Activated naive CD8-positive, alpha-beta T cell treated with anti-CD3 and anti-CD28 coated beads for 36 hours (primary cell): Measurements from ENCODE around the gene FAM193A. TPM values are rescaled to one million over a fixed set of nuclear protein-coding genes. Genes with fewer than 3 reads are reported as not detected.
A peak's percentile ranks its signal among the peaks of the same experiment; 100 is the strongest.
"Not testable (repeated sequence)": the region's sequence is repeated elsewhere in the genome, so short reads cannot be mapped to it uniquely, and the experiment has no call there.

Experiments used
- DNase-seq: peaks from one replicate; pipeline ENCODE4 v3.0.0; 2021
- H3K27ac Mint-ChIP-seq: one replicate; pipeline ENCODE4 v1.8.0; 2022; ENCODE audit warnings: mild to moderate bottlenecking, moderate library complexity, mixed read lengths
- H3K27me3 Mint-ChIP-seq: one replicate; pipeline ENCODE4 v1.8.0; 2022; ENCODE audit warnings: mild to moderate bottlenecking, mixed read lengths
- H3K36me3 Mint-ChIP-seq: one replicate; pipeline ENCODE4 v1.8.0; 2021; ENCODE audit warnings: mild to moderate bottlenecking, mixed read lengths
- H3K4me1 Mint-ChIP-seq: one replicate; pipeline ENCODE4 v1.8.0; 2021; ENCODE audit warnings: mixed read lengths
- H3K4me3 Mint-ChIP-seq: one replicate; pipeline ENCODE4 v1.8.0; 2022; ENCODE audit warnings: mild to moderate bottlenecking, moderate library complexity, mixed read lengths
- H3K9me3 Mint-ChIP-seq: one replicate; pipeline ENCODE4 v1.8.0; 2022; ENCODE audit warnings: mixed read lengths
- total RNA-seq, 2 experiments: library from RNA; stranded (reverse); gene quantifications; one replicate each; pipeline ENCODE4 v1.2.3, GENCODE V29; 2021

Gene FAM193A
- total RNA-seq, 2 experiments from 2014 or later, result 18.9 TPM

GRCh38 chr4:2767046-2767704 lies 230.7 kb downstream of the FAM193A start:
- H3K36me3 Mint-ChIP-seq, result no peaks in the 10 kb centered on the region
- no peak for DNase-seq

GRCh38 chr4:2767705-2768074 lies 231.2 kb downstream of the FAM193A start:
- H3K9me3 Mint-ChIP-seq, result no peaks in the 10 kb centered on the region
- no peak overlapping the region for H3K27ac Mint-ChIP-seq
- no peak overlapping the region for H3K4me3 Mint-ChIP-seq
- no peaks in the 10 kb centered on the region for H3K27me3 Mint-ChIP-seq
- no peaks in the 10 kb centered on the region for H3K36me3 Mint-ChIP-seq
- H3K4me1 Mint-ChIP-seq, result peaks cover 24% of the 10 kb centered on the region
- DNase-seq, result no peak

More at GRCh38 chr4:2767046-2767704, 230.7 kb downstream of the FAM193A start:
- Mint-ChIP-seq H3K27me3 (no peaks in the 10 kb centered on the region), H3K4me1 (peaks cover 24% of the 10 kb centered on the region), H3K27ac (no peak overlapping the region), H3K4me3 (no peak overlapping the region), H3K9me3 (no peaks in the 10 kb centered on the region)

GRCh38 chr4:2768124-2768523 lies 231.7 kb downstream of the FAM193A start:
- H3K4me3 Mint-ChIP-seq, result no peak overlapping the region

GRCh38 chr4:2768921-2769336 lies 232.5 kb downstream of the FAM193A start:
- H3K27ac Mint-ChIP-seq, result no peak overlapping the region
- H3K4me1 Mint-ChIP-seq, result peaks cover 24% of the 10 kb centered on the region
- no peak overlapping the region for H3K4me3 Mint-ChIP-seq
- no peaks in the 10 kb centered on the region for H3K9me3 Mint-ChIP-seq
- no peaks in the 10 kb centered on the region for H3K27me3 Mint-ChIP-seq
- no peaks in the 10 kb centered on the region for H3K36me3 Mint-ChIP-seq
- no peak for DNase-seq

More at GRCh38 chr4:2768124-2768523, 231.7 kb downstream of the FAM193A start:
- H3K36me3 Mint-ChIP-seq, result no peaks in the 10 kb centered on the region
- no peaks in the 10 kb centered on the region for H3K27me3 Mint-ChIP-seq
- no peak for DNase-seq
- H3K4me1 Mint-ChIP-seq, result peaks cover 24% of the 10 kb centered on the region
- H3K27ac Mint-ChIP-seq, result no peak overlapping the region
- no peaks in the 10 kb centered on the region for H3K9me3 Mint-ChIP-seq

- Mint-ChIP-seq H3K4me1 (peaks cover 22% of the 10 kb centered on the region), H3K36me3 (no peaks in the 10 kb centered on the region), H3K27ac (peak overlapping the region; percentile 78), H3K27me3 (no peaks in the 10 kb centered on the region), H3K4me3 (no peak overlapping the region), H3K9me3 (no peaks in the 10 kb centered on the region)
- DNase-seq, result no peak
Measured at GRCh38 chr4:2771264-2771663, 234.8 kb downstream of the FAM193A start.

GRCh38 chr4:2780643-2781042 lies 244.2 kb downstream of the FAM193A start:
- Mint-ChIP-seq H3K4me1 (peaks cover 10% of the 10 kb centered on the region), H3K36me3 (peaks cover 11% of the 10 kb centered on the region), H3K9me3 (peaks cover 22% of the 10 kb centered on the region)
- not testable (repeated sequence) for H3K4me3 Mint-ChIP-seq, H3K27ac Mint-ChIP-seq, H3K27me3 Mint-ChIP-seq, DNase-seq

GRCh38 chr4:2781911-2782310 lies 245.5 kb downstream of the FAM193A start:
- no peak overlapping the region for H3K4me3 Mint-ChIP-seq
- H3K36me3 Mint-ChIP-seq, result peaks cover 11% of the 10 kb centered on the region

More at GRCh38 chr4:2781911-2782310, 245.5 kb downstream of the FAM193A start:
- H3K27me3 Mint-ChIP-seq, result no peaks in the 10 kb centered on the region
- DNase-seq, result no peak
- peaks cover 22% of the 10 kb centered on the region for H3K9me3 Mint-ChIP-seq
- H3K4me1 Mint-ChIP-seq, result peaks cover 20% of the 10 kb centered on the region
- H3K27ac Mint-ChIP-seq, result no peak overlapping the region

Other genes starting within 250 kb of the FAM193A start
- 1 to 10 TPM; 3.8 to 4.6 TPM for gene ZFYVE28, start 118.0 kb upstream of the FAM193A start, total RNA-seq
- gene CFAP99, start 117.7 kb upstream of the FAM193A start, total RNA-seq, result not detected
- gene RNF4, start 67.5 kb upstream of the FAM193A start, total RNA-seq, result 10 to 100 TPM; 93.3 to 94.5 TPM
- 10 to 100 TPM; 50.0 to 50.3 TPM for gene TNIP2, start 219.7 kb downstream of the FAM193A start, total RNA-seq